Measurements from ENCODE around the gene INO80D. TPM values are rescaled to one million over a fixed set of nuclear protein-coding genes. Genes with fewer than 3 reads are reported as not detected.

The INO80D gene
- total and polyA plus RNA-seq, 2 donors: 2.2 to 30.0 TPM

- H3K4me3 ChIP-seq (ENCODE audit: low read depth, low read length): no peak overlapping the region
- 21% methylated on average over 15 of the region's 15 CpGs for WGBS
- H3K27ac ChIP-seq (ENCODE audit: low read depth): no peak overlapping the region
- no peaks in the 10 kb centered on the region for H3K36me3 ChIP-seq (ENCODE audit: insufficient read depth)
- DNase-seq (ENCODE audit: extremely low spot score): peak; percentile 76
- no peaks in the 10 kb centered on the region for H3K4me1 ChIP-seq (ENCODE audit: insufficient read depth)
Measured at GRCh38 chr2:205947621-205948495, 138.1 kb downstream of the INO80D start.

GRCh38 chr2:205946226-205946625, 139.7 kb downstream of the INO80D start:
- 93% methylated on average over 7 of the region's 7 CpGs for WGBS
- Histone ChIP-seq H3K27ac (ENCODE audit: low read depth) (no peak overlapping the region), H3K36me3 (ENCODE audit: insufficient read depth) (no peaks in the 10 kb centered on the region)

More at GRCh38 chr2:205946226-205946625, 139.7 kb downstream of the INO80D start:
- Histone ChIP-seq H3K4me3 (ENCODE audit: low read depth, low read length) (no peak overlapping the region), H3K4me1 (ENCODE audit: insufficient read depth) (no peaks in the 10 kb centered on the region)
- no peak for DNase-seq (ENCODE audit: extremely low spot score)

Small RNA genes within 50 kb of the gene (small RNA-seq; reads per million reads assigned to genes)
- not detected for gene RF00006
- not detected for gene RF00019

Other genes starting within 250 kb of the INO80D start
- gene NDUFS1, start 73.3 kb upstream of the INO80D start, total RNA-seq: 84.6 TPM
- 45.2 TPM for gene NDUFS1, start 73.3 kb upstream of the INO80D start, polyA plus RNA-seq
- gene EEF1B2, start 73.7 kb upstream of the INO80D start, total RNA-seq: 356 TPM
- gene EEF1B2, start 73.7 kb upstream of the INO80D start, polyA plus RNA-seq: 707 TPM
- gene ZDBF2, start 188.5 kb upstream of the INO80D start, total RNA-seq: 30.4 TPM
- gene ZDBF2, start 188.5 kb upstream of the INO80D start, polyA plus RNA-seq: 3.5 TPM

Measured in urinary bladder (tissue), 4 donors.